ENCODE results near the gene DLGAP1.

GRCh38 chr18:3689986-3690763 lies 764.9 kb downstream of the DLGAP1 start:
- TF ChIP-seq, protein P1, sequence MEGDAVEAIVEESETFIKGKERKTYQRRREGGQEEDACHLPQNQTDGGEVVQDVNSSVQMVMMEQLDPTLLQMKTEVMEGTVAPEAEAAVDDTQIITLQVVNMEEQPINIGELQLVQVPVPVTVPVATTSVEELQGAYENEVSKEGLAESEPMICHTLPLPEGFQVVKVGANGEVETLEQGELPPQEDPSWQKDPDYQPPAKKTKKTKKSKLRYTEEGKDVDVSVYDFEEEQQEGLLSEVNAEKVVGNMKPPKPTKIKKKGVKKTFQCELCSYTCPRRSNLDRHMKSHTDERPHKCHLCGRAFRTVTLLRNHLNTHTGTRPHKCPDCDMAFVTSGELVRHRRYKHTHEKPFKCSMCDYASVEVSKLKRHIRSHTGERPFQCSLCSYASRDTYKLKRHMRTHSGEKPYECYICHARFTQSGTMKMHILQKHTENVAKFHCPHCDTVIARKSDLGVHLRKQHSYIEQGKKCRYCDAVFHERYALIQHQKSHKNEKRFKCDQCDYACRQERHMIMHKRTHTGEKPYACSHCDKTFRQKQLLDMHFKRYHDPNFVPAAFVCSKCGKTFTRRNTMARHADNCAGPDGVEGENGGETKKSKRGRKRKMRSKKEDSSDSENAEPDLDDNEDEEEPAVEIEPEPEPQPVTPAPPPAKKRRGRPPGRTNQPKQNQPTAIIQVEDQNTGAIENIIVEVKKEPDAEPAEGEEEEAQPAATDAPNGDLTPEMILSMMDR (IDR thresholded peaks at IDR 0.05; ENCODE audit: poor library complexity), result no peak
- TF ChIP-seq EZH2 (IDR thresholded peaks at IDR 0.05; ENCODE audit: borderline replicate concordance), result no peak
